ENCODE measurements around the gene BRSK2. TPM values are rescaled to one million over a fixed set of nuclear protein-coding genes. Genes with fewer than 3 reads are reported as not detected.

Gene BRSK2
- total and polyA plus RNA-seq, 9 of the 15 experiments (the other 6 are each of a cell fraction or from before 2014, with no cell fraction given), result 0.06 to 0.52 (median 0.18) TPM; not detected in 5

DNA sequence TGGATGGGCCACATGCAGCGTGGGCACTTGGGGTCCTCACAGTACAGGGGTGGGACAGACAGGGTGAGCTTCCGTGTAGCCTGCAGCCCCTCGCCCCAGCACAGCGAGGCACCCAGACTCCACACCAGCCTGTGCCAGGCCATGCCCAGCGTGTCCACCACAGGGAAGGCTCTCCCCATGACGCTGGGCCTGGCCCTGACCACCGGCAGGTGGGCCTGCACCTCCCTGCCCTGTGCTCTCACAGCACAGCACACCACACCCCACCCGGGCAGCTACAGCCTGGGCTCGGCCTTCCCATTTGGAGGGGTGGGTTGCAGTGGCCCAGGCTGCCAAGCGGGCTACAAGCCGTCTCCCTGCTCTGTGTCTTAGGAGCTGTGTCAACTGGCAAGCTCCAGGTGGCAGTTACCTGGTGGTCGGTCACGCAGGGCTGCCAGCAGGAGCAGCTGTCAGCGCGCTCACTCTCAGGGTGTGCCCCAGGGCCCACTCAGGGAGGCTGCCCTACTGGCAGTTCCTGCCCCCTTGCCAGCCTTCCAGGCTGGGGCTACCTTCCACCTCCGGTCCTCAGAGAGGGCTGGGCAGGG, 92.2 kb downstream of the BRSK2 start:
- TF ChIP-seq, protein P1, sequence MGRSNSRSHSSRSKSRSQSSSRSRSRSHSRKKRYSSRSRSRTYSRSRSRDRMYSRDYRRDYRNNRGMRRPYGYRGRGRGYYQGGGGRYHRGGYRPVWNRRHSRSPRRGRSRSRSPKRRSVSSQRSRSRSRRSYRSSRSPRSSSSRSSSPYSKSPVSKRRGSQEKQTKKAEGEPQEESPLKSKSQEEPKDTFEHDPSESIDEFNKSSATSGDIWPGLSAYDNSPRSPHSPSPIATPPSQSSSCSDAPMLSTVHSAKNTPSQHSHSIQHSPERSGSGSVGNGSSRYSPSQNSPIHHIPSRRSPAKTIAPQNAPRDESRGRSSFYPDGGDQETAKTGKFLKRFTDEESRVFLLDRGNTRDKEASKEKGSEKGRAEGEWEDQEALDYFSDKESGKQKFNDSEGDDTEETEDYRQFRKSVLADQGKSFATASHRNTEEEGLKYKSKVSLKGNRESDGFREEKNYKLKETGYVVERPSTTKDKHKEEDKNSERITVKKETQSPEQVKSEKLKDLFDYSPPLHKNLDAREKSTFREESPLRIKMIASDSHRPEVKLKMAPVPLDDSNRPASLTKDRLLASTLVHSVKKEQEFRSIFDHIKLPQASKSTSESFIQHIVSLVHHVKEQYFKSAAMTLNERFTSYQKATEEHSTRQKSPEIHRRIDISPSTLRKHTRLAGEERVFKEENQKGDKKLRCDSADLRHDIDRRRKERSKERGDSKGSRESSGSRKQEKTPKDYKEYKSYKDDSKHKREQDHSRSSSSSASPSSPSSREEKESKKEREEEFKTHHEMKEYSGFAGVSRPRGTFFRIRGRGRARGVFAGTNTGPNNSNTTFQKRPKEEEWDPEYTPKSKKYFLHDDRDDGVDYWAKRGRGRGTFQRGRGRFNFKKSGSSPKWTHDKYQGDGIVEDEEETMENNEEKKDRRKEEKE (IDR thresholded peaks at IDR 0.05; ENCODE audit: borderline replicate concordance in 1 of 2, control insufficient read depth in 1 of 2, low read depth in 2 of 2, low read length in 1 of 2), result no peak
- TF ChIP-seq CBFA2T2 (conservative IDR thresholded peaks at IDR 0.05) (no peak), NONO (IDR thresholded peaks at IDR 0.05; ENCODE audit: low read depth in 2 of 2, low read length in 1 of 2) (no peak)
- Histone ChIP-seq H3K27me3 (ENCODE audit: control insufficient read depth in 2 of 2, insufficient read depth in 2 of 2, low read length in 2 of 2) (no peaks in the 10 kb centered on the region), H3K36me3 (ENCODE audit: control insufficient read depth, insufficient read depth, low read length) (peaks cover 9% of the 10 kb centered on the region; the same call in 1 of the 3 replicates), H3K4me2 (ENCODE audit: insufficient read depth, low read length) (no peak overlapping the region), H3K4me3 (no peak overlapping the region), H3K4me1 (replicated peaks in 1 of 2; ENCODE audit: control insufficient read depth in 2 of 2, insufficient read depth in 2 of 2, low read length in 2 of 2) (peaks cover 0 to 38% of the 10 kb centered on the region in 2 experiments; a peak in 2 of 5 replicates), H4K20me1 (replicated peaks; ENCODE audit: control insufficient read depth, insufficient read depth, low read length) (peaks cover 28% of the 10 kb centered on the region), H3K9me1 (ENCODE audit: control insufficient read depth, insufficient read depth, low read length) (no peaks in the 10 kb centered on the region), H3K79me2 (ENCODE audit: control insufficient read depth, insufficient read depth, low read length) (no peaks in the 10 kb centered on the region), H3K9me3 (replicated peaks; ENCODE audit: control insufficient read depth, insufficient read depth, low read depth, low read length) (no peaks in the 10 kb centered on the region), H3K9ac (ENCODE audit: insufficient read depth in 1 of 2, low read depth in 2 of 2, low read length in 2 of 2) (no peak overlapping the region), H2AFZ (ENCODE audit: low read depth, low read length) (no peak overlapping the region), H3K27ac (ENCODE audit: extremely low read depth, low read depth, low read length) (no peak overlapping the region)
- DNase-seq (ENCODE audit: extremely low read depth in 1 of 4, low spot score in 3 of 4) (no peak), ATAC-seq (no peak), FAIRE-seq (no peak)
- BruUV-seq (replicated peaks), result no TSS peak
- ChIA-PET CTCF (ENCODE audit: low intra/inter-chr PET ratio) (no interaction called here), POLR2A (no interaction called here)
- intact Hi-C loops (cut with micrococcal nuclease), result no loop called here
- 87% methylated on average over 13 of the region's 16 CpGs for WGBS (ENCODE audit: insufficient coverage, low coverage, missing lambda C conversion rate)
- in situ Hi-C loops (cut with MboI), result no loop called here

All from K562 (cell line).